Measurements from ENCODE around the gene LRRC8E.

Gene LRRC8E

DNA sequence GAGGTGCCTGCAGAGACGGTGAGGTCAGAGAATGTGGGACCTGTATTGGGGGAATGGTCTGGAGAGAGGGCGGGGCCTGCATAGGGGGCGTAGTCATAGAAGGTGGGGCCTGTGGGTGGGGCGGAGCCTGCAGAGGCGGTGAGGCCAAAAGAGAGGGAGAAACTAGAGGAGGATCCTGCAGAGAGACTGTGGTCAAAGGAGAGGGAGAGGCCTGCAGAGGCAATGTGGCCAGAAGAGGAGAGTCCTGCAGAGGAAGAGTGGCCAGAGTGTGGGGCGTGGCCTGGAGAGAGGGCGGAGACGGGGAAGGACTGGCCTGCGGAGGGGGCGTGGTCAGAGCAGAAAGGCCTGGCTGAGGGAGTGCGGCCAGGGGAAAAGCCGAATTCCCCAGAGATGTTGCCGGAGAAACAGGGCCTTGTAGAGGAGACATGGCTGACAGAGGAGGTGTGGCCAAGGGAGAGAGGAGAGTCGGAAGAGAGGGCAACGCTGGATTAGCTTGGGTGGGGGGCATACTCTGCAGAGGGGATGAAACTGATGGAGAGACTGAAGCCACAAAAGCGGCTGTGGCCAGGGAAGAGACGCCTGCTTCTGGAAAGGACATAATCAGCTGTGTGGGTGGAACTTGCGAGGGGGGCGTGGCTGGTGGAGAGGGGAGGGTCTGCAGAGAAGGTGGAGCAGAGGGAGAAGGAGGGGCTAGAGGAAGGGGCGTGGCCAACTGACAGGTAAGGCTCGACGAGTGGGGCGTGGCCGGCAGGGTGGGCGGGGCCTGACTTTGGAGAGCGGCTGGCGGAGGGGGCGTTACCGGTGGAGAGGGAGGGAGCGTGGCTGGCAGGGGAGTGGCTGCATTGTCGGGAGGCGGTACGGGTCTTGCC lies 16.6 kb upstream of the LRRC8E start:
- DNase-seq (ENCODE audit: insufficient read length) (no peak), FAIRE-seq (peak; percentile 68)
- no peak for TF ChIP-seq TAF1 (IDR thresholded peaks at IDR 0.05; ENCODE audit: borderline replicate concordance, low read depth, low read length)
- no peak for TF ChIP-seq POLR2AphosphoS5 (IDR thresholded peaks at IDR 0.05; ENCODE audit: low read depth, low read length)
- no peak for TF ChIP-seq POLR2A (IDR thresholded peaks at IDR 0.05; ENCODE audit: low read depth, low read length)

DNA sequence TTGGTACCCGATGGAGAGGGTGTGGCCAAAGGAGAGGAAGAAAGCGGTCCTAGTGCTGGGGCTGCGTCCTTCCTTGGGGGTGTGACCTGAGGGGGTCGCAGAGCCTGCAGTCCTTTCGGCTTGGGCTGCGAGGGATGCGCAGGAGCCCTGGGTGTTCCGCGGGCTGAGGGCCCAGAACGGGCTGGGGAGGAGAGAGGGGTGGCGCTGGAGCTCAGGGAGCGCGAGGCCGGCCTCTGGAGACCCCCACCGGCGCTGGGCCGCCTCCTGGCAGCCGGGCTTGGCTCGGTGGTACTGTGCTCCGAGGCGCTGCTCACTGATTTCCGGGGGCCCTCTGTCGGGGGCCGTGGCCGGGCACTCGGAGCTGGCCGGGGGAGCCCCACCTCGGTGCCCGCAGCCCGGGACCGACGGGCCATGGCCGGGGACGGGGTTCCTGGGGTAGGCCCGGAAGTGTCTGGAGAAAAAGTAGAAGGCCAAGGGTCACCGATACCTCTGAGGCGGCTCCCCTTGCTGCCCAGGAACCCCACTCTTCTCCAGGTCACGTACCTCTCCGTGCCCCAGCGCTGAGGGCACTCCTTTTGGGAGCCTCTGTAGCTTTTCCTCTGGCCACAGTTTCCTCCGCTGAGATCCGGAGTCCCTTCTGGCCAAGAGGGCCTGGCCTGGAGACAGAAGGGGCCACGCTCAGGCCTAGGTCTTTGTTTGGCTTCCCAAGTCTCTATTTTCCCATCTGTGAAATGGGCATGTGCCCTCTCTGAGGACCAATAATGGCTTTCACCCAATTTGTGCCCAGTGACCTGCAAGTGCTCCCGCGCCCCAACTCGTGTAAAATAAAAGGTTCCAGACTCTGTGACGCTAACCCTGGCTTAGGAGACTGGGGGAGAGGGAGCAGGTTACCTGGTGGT lies 15.8 kb upstream of the LRRC8E start:
- DNase-seq (ENCODE audit: insufficient read length) (no peak), FAIRE-seq (no peak)
- no peak for TF ChIP-seq POLR2AphosphoS5 (IDR thresholded peaks at IDR 0.05; ENCODE audit: low read depth, low read length)
- no peak for TF ChIP-seq POLR2A (IDR thresholded peaks at IDR 0.05; ENCODE audit: low read depth, low read length)
- no peak for TF ChIP-seq TAF1 (IDR thresholded peaks at IDR 0.05; ENCODE audit: borderline replicate concordance, low read depth, low read length)

DNA sequence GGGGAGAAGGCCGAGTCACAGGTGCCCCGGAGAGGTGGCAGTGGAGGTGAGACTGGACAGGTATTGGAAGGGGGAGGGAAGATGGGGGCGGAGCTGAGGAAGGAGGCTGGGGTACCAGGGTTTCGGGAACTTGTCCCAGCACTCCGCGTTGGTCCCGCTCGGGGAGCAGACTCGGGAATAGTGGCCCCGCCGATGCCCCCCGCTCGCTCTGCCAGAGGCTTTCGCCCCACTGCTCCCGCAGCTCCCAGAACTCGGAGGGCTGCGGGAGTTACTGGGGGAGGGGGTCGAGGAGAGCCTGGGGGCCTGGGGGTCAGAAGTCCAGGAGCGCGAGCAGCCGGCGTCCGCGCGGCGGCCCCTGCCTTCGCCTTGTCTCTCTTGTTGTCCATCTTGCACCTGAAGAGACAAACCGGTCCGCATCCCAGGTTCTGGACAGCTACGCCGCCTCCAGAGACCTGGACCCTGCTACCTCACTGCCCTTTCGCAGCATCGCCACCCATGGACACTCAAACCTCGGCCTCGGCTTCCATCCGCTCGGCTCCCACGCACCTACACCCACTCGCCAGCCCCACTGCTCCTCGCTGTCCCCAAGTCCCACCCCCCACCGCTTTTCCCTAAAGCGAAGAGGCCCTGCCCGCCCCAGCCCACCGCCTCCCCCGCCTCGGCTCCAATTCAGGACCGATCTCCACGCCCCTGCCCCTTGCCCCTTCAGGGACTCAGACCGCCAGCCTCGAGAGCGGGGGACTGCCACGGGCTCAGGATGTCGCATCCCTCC lies 14.8 kb upstream of the LRRC8E start:
- TF ChIP-seq POLR2A (IDR thresholded peaks at IDR 0.05; ENCODE audit: low read depth, low read length) (no peak), POLR2AphosphoS5 (IDR thresholded peaks at IDR 0.05; ENCODE audit: low read depth, low read length) (no peak), TAF1 (IDR thresholded peaks at IDR 0.05; ENCODE audit: borderline replicate concordance, low read depth, low read length) (no peak)
- FAIRE-seq (no peak), DNase-seq (ENCODE audit: insufficient read length) (no peak)

DNA sequence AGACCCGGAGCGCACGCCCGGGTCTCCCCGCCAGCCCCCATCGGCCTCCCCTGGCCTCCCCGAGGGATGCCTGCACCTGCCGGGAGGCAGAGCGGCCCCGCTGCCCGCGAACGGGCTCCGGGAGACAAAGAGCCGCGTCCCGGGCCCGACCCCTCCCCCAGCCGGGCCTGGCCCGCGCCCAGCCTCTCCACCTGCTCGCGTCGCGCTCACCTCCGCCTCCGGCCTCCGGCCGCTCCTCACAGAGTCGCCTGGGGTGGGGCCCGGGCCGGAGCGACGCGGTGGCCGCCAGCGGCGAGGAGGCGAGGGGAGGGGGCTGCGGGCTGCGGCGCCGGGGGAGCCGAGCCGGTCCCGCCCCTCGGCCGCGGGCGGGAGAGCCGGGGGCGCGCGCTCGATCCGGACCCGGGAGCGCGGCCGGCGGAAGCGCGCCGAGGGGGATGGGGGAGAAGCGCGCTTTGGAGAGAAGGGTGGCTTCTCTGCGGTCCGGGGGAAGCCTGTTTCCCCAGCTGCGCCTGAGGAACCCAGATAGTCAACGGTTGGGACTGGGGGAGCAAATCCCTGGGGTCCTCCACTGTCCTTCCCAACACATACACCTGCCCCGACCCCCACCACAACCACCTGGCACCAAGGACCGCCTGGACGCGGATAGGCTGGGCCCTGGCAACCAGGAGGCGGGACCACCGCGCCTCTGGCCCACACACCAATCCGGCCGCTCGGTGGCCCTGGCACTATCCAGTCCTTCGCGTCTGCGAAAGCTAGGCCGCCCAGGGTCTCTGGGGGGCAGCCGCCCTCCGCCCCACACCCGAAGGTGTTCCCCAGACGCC lies 14.0 kb upstream of the LRRC8E start, which contains the start of gene PRR36:
TSS of gene PRR36 (minus strand) at position 315 of the 821 bp plus-strand sequence. CDS start 701 bp downstream, outside the sequence.
- FAIRE-seq (no peak), DNase-seq (ENCODE audit: insufficient read length) (no peak)
- TF ChIP-seq TAF1 (IDR thresholded peaks at IDR 0.05; ENCODE audit: borderline replicate concordance, low read depth, low read length) (no peak), POLR2A (IDR thresholded peaks at IDR 0.05; ENCODE audit: low read depth, low read length) (no peak), POLR2AphosphoS5 (IDR thresholded peaks at IDR 0.05; ENCODE audit: low read depth, low read length) (no peak)

DNA sequence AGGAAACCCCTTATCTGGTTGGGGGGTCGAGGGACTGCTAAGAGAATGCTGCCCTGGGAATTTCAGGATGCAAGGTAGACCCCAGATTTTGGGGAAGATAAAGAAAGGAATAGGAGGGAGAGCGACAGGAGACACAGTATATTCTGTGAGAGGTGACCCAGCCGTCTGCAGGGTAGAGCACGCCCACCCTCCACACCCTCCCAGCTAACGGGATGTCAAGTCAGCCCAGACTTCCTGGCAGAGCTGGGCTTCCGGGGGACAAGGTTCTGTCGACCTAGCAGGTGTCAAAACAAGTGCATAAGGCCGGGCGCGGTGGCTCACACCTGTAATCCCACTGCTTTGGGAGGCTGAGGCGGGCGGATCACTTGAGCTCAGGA lies 13.4 kb upstream of the LRRC8E start:
- FAIRE-seq (no peak), DNase-seq (ENCODE audit: insufficient read length) (no peak)
- no peak for TF ChIP-seq POLR2AphosphoS5 (IDR thresholded peaks at IDR 0.05; ENCODE audit: low read depth, low read length)
- no peak for TF ChIP-seq TAF1 (IDR thresholded peaks at IDR 0.05; ENCODE audit: borderline replicate concordance, low read depth, low read length)
- TF ChIP-seq POLR2A (IDR thresholded peaks at IDR 0.05; ENCODE audit: low read depth, low read length): no peak

DNA sequence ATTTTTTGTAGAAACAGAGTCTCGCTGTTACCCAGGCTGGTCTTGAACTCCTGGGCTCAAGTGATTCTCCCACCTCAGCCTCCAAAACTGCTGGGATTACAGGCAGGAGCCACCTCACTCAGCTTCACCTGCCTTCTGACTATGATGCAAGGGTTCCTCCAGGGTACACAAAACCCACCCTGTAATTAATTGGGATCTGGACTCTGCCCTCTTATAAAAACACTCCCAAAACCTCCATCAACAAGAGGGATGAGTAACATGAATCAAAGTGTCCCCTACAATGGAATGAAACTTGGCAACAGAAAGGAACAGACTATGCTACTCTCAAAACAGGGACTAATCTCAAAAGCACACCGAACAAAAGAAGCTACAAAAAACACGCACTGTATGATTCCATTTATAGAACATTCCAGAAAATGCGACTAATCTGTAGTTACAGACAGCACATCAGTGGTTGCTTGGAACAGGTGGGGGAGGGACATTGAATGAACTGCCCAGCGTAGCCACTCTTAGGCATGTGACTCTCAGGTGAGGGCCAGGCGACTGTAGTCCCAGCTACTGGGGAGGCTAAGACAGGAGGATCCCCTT lies 11.0 kb upstream of the LRRC8E start:
- TF ChIP-seq TAF1 (IDR thresholded peaks at IDR 0.05; ENCODE audit: borderline replicate concordance, low read depth, low read length) (no peak), POLR2AphosphoS5 (IDR thresholded peaks at IDR 0.05; ENCODE audit: low read depth, low read length) (no peak), POLR2A (IDR thresholded peaks at IDR 0.05; ENCODE audit: low read depth, low read length) (no peak)
- no peak for FAIRE-seq
- no peak for DNase-seq (ENCODE audit: insufficient read length)

DNA sequence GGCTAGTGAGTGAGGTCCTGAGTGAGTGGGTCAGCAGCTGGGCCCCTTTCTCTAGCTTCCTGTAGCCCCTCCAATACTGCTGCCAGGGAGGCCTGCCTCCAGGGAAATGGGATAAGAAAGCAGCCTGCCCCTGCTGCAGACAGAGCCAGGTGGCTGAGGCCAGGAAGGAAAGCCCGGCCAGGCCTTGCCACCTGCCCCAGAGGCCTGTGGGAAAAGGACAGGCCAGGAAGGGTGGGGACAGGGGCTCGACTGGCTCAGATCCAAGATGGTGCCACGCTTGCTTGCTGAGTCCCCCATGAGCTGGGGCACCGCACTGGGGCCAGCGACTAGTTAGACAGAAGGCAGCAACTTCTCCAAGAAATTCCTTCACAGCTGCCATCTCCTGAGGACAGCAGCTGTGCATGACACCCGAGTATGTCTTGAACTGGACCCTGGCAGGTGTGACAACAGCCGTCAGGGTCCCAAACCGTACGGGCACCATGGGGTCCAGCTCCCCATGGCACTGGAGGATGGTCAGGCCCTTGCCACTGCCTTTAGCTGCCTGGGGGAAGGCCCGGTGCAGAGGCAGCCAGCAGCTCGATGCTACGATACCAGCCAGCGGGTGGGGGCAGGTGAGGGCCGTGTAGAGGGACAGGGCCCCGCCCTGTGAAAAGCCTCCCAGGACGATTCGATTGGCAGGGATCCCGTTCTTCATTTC lies 9.1 kb upstream of the LRRC8E start:
- DNase-seq (ENCODE audit: insufficient read length) (no peak), FAIRE-seq (no peak)
- no peak for TF ChIP-seq TAF1 (IDR thresholded peaks at IDR 0.05; ENCODE audit: borderline replicate concordance, low read depth, low read length)
- TF ChIP-seq POLR2AphosphoS5 (IDR thresholded peaks at IDR 0.05; ENCODE audit: low read depth, low read length): no peak
- TF ChIP-seq POLR2A (IDR thresholded peaks at IDR 0.05; ENCODE audit: low read depth, low read length): no peak

DNA sequence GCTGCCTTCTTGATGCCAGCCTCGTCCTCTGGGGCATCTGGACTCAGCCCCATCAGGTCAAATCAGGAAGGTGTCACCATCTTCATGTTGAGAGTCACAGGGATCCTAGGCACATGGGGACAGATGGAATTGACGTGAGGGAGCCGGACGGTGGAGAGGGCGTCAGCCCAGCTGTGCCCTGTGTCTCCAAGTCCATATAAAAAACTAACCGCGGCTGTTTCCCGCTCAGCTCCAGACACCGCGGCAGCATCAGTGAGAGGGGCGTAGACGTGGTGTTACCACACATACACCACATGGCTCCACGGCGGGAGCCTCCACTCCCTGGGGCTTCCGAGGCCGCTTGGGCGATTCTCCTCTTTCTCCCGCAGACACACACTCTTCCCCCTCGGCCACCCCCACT lies 8.5 kb upstream of the LRRC8E start:
- TF ChIP-seq POLR2A (IDR thresholded peaks at IDR 0.05; ENCODE audit: low read depth, low read length) (no peak), TAF1 (IDR thresholded peaks at IDR 0.05; ENCODE audit: borderline replicate concordance, low read depth, low read length) (no peak)
- FAIRE-seq: no peak
- no peak for DNase-seq (ENCODE audit: insufficient read length)

DNA sequence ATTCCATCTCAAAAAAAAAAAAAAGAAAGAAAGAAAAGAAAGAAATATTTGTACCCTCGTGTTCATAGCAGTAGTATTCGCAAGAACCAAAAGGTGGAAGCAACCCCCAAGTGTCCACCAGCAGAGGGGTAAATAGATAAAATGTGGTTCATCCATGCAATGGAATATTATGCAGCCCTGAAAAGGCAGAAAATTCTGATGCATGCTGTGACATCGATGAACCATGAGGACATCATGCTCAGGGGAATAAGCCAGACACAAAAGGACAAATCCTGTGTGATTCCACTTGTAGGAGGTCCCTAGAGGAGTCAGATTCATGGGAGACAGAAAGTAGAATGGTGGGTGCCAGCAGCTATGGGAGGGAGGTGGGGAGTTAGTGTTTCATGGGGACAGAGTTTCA lies 6.4 kb upstream of the LRRC8E start:
- DNase-seq (ENCODE audit: insufficient read length): no peak
- no peak for TF ChIP-seq POLR2A (IDR thresholded peaks at IDR 0.05; ENCODE audit: low read depth, low read length)
- TF ChIP-seq POLR2AphosphoS5 (IDR thresholded peaks at IDR 0.05; ENCODE audit: low read depth, low read length): no peak
- no peak for TF ChIP-seq TAF1 (IDR thresholded peaks at IDR 0.05; ENCODE audit: borderline replicate concordance, low read depth, low read length)
- FAIRE-seq: no peak
